ENCODE measurements around the gene SYNJ1. TPM values are rescaled to one million over a fixed set of nuclear protein-coding genes. Genes with fewer than 3 reads are reported as not detected.

SYNJ1 gene
- total and polyA plus RNA-seq, 9 of the 15 experiments (the other 6 are each of a cell fraction or from before 2014, with no cell fraction given) = 2.4 to 10.6 (median 5.6) TPM

DNA sequence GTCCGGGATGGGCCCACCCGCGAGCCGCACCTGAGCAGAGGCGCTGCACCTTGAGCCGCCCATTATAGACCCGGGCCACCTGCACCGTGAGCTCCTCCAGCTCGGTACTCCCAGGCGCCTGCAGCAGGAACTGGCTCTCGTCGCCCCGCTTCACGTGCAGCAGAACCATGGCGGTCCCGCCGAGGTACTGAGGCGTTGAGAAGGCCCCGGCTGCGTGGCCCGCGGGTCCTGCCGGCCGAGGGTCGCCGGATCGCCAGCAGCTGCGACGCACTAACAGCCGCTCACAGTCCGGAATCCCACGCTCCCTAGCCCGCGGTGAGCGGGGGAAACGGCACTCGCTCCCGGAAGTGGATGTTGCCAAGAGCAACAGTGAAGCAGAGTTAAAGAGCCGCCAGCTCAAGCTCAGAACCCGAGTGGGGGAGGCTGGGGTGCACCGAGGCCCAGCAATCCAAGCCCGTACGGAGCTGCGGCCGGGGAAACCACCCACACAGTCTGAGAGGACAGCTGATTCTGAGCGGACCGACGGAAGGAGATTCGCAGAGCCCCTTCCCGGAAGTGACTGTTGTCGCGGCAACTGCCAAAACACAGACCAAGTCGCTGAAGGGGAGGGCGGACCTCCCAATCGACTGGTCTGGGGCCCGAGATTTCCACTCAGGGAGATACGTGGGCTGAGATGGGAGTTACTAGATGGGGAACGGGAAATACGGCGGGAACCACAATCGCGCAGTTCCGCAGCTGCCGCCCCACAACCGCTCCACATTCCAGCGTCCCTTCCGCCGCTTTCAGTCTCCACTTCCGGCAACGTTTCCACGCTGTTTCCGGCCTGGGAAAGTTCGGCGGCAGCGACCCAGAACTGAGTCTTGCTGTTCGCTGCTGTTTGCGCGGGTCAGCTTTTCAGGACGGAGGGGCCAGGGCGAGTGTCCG lies 115.5 kb downstream of the SYNJ1 start, which contains the start of gene CFAP298 (continued):
- TF ChIP-seq, protein P1, sequence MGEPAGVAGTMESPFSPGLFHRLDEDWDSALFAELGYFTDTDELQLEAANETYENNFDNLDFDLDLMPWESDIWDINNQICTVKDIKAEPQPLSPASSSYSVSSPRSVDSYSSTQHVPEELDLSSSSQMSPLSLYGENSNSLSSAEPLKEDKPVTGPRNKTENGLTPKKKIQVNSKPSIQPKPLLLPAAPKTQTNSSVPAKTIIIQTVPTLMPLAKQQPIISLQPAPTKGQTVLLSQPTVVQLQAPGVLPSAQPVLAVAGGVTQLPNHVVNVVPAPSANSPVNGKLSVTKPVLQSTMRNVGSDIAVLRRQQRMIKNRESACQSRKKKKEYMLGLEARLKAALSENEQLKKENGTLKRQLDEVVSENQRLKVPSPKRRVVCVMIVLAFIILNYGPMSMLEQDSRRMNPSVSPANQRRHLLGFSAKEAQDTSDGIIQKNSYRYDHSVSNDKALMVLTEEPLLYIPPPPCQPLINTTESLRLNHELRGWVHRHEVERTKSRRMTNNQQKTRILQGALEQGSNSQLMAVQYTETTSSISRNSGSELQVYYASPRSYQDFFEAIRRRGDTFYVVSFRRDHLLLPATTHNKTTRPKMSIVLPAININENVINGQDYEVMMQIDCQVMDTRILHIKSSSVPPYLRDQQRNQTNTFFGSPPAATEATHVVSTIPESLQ (CRISPR knock-in tag; IDR thresholded peaks at IDR 0.05) = peak; percentile 98
- no peak for TF ChIP-seq ZNF584 (CRISPR knock-in tag; IDR thresholded peaks at IDR 0.05; ENCODE audit: low read depth)
- TF ChIP-seq ZBTB7A (IDR thresholded peaks at IDR 0.05; ENCODE audit: borderline replicate concordance, control insufficient read depth, low read depth, low read length) = peak; percentile 52; the same call in 1 of the 2 replicates
- TF ChIP-seq ZNF253 (CRISPR knock-in tag; conservative IDR thresholded peaks at IDR 0.05) = no peak
- TF ChIP-seq ELF4 (CRISPR knock-in tag; IDR thresholded peaks at IDR 0.05) = peak; percentile 5; the same call in 1 of the 2 replicates
- no peak for TF ChIP-seq ZNF232 (CRISPR knock-in tag; IDR thresholded peaks at IDR 0.05)
- no peak for TF ChIP-seq ZNF212 (CRISPR knock-in tag; IDR thresholded peaks at IDR 0.05)
- peak; percentile 99 for TF ChIP-seq NCOA1 (IDR thresholded peaks at IDR 0.05; ENCODE audit: low read depth)
- TF ChIP-seq TAF7 (tag; IDR thresholded peaks at IDR 0.05) = no peak; the same call in none of the 2 replicates
- TF ChIP-seq ZNF785 (CRISPR knock-in tag; IDR thresholded peaks at IDR 0.05) = no peak
- TF ChIP-seq, protein P2, sequence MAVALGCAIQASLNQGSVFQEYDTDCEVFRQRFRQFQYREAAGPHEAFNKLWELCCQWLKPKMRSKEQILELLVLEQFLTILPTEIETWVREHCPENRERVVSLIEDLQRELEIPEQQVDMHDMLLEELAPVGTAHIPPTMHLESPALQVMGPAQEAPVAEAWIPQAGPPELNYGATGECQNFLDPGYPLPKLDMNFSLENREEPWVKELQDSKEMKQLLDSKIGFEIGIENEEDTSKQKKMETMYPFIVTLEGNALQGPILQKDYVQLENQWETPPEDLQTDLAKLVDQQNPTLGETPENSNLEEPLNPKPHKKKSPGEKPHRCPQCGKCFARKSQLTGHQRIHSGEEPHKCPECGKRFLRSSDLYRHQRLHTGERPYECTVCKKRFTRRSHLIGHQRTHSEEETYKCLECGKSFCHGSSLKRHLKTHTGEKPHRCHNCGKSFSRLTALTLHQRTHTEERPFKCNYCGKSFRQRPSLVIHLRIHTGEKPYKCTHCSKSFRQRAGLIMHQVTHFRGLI (CRISPR knock-in tag; IDR thresholded peaks at IDR 0.05) = no peak
- TF ChIP-seq, protein P3, sequence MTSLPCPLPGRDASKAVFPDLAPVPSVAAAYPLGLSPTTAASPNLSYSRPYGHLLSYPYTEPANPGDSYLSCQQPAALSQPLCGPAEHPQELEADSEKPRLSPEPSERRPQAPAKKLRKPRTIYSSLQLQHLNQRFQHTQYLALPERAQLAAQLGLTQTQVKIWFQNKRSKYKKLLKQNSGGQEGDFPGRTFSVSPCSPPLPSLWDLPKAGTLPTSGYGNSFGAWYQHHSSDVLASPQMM (CRISPR knock-in tag; IDR thresholded peaks at IDR 0.05) = no peak
- TF ChIP-seq CC2D1A (IDR thresholded peaks at IDR 0.05) = peak; percentile 11; the same call in 1 of the 2 replicates
- TF ChIP-seq GTF2A2 (tag; IDR thresholded peaks at IDR 0.05) = peak; percentile 81; the same call in 1 of the 2 replicates
- 0 out of 2 replicates have a peak, but pooled peaks have one; percentile 23 for TF ChIP-seq FOXM1 (IDR thresholded peaks at IDR 0.05; ENCODE audit: low read depth)
- TF ChIP-seq FOXM1 (CRISPR knock-in tag; IDR thresholded peaks at IDR 0.05; ENCODE audit: low read depth) = peak; percentile 85; the same call in 1 of the 2 replicates
- TF ChIP-seq HSF4 (CRISPR knock-in tag; IDR thresholded peaks at IDR 0.05; ENCODE audit: borderline replicate concordance) = no peak
- TF ChIP-seq, protein P4, sequence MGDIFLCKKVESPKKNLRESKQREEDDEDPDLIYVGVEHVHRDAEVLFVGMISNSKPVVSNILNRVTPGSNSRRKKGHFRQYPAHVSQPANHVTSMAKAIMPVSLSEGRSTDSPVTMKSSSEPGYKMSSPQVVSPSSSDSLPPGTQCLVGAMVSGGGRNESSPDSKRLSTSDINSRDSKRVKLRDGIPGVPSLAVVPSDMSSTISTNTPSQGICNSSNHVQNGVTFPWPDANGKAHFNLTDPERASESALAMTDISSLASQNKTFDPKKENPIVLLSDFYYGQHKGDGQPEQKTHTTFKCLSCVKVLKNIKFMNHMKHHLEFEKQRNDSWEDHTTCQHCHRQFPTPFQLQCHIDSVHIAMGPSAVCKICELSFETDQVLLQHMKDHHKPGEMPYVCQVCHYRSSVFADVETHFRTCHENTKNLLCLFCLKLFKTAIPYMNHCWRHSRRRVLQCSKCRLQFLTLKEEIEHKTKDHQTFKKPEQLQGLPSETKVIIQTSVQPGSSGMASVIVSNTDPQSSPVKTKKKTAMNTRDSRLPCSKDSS (IDR thresholded peaks at IDR 0.05; ENCODE audit: low read depth, partially characterized antibody) = no peak
- no peak for TF ChIP-seq SREBF2 (CRISPR knock-in tag; IDR thresholded peaks at IDR 0.05)
- TF ChIP-seq, protein P5, sequence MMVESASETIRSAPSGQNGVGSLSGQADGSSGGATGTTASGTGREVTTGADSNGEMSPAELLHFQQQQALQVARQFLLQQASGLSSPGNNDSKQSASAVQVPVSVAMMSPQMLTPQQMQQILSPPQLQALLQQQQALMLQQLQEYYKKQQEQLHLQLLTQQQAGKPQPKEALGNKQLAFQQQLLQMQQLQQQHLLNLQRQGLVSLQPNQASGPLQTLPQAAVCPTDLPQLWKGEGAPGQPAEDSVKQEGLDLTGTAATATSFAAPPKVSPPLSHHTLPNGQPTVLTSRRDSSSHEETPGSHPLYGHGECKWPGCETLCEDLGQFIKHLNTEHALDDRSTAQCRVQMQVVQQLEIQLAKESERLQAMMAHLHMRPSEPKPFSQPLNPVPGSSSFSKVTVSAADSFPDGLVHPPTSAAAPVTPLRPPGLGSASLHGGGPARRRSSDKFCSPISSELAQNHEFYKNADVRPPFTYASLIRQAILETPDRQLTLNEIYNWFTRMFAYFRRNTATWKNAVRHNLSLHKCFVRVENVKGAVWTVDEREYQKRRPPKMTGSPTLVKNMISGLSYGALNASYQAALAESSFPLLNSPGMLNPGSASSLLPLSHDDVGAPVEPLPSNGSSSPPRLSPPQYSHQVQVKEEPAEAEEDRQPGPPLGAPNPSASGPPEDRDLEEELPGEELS (CRISPR knock-in tag; IDR thresholded peaks at IDR 0.05; ENCODE audit: borderline replicate concordance) = 0 out of 2 replicates have a peak, but pooled peaks have one; percentile 24

All from K562 (cell line).